Adrenal gland (tissue), 12 donors: ENCODE results near the gene RBPMS2. TPM values are rescaled to one million over a fixed set of nuclear protein-coding genes. Genes with fewer than 3 reads are reported as not detected.

Experiments
- DNase-seq, 7 donors: peaks; one replicate each; pipeline ENCODE4 v3.0.0-alpha.2; 2019 to 2020
- H3K27ac ChIP-seq, 5 donors: fragments of 200-600 bp; sonication (generic) in 4 of 5; 1 replicate in 3 of 5; 2 replicates in 2 of 5; pipeline versions ENCODE4 v1.5.1 to v1.8.0; 2016 to 2020; ENCODE audit warnings: mild to moderate bottlenecking in 1 of 5
- H3K27me3 ChIP-seq: fragments of 200-600 bp; 2 replicates; pipeline ENCODE4 v1.8.0; 2021
- H3K36me3 ChIP-seq, 2 donors: fragments of 200-600 bp; replicated peaks in 1 of 2; 1 replicate in 1 of 2; 2 replicates in 1 of 2; pipeline versions ENCODE4 v1.5.1 to v1.8.0; 2018 to 2022
- H3K4me1 ChIP-seq, 2 donors: fragments of 200-600 bp; replicated peaks in 1 of 2; 1 replicate in 1 of 2; 2 replicates in 1 of 2; pipeline versions ENCODE4 v1.5.1 to v1.8.0; 2018 to 2021
- H3K4me3 ChIP-seq, 4 donors: fragments of 200-600 bp; sonication (generic) in 3 of 4; one replicate each; pipeline ENCODE4 v1.5.1; 2016 to 2018
- H3K9me3 ChIP-seq, 3 donors: fragments of 200-600 bp; sonication (generic) in 1 of 3; replicated peaks in 1 of 3; 1 replicate in 2 of 3; 2 replicates in 1 of 3; pipeline versions ENCODE4 v1.5.1 to v1.8.0; 2016 to 2021
- POLR2A ChIP-seq, 2 donors: fragments of 450-650 bp; IDR thresholded peaks; one replicate each; pipeline ENCODE4 v1.6.1; 2017; ENCODE audit warnings: antibody characterized with exemption in 2 of 2, mild to moderate bottlenecking in 2 of 2, moderate library complexity in 1 of 2
- WGBS, 4 donors: extraction: QIAGEN DNeasy Blood & Tissue Kit in 2 of 4; methylation state at CpG; one replicate each; pipeline versions ENCODE4 v1.1.5 to v1.1.7; 2013 to 2017; 5-methylcytosine and 5-hydroxymethylcytosine counted together
- intact Hi-C, 2 donors: fragments of 100-400 bp; cut with DNase I; formaldehyde crosslinking; loops; one replicate each; pipeline versions ENCODE4 v1.14.1 to v1.15.0; 2022 to 2023
- polyA plus RNA-seq, 3 donors: library from polyadenylated mRNA; stranded (reverse); fragments of 200-250 nt in 2 of 3; fragments of 350-450 nt in 1 of 3; fragmentation: Illumina TruSeq in 1 of 3; extraction: RNeasy Lipid Tissue Mini Kit (QIAGEN cat#74804) in 1 of 3; gene quantifications; one replicate each; pipeline ENCODE4 v1.2.3, GENCODE V29; 2013 to 2014
- total RNA-seq, 9 donors: library from RNA; depleted of rRNA in 4 of 9; stranded (reverse); fragments of >200 nt in 4 of 9; fragments of 120-200 nt in 1 of 9; fragmentation: NEBNext Ultra II Directional in 1 of 9; extraction: Animal tissue kit (Norgen Biotek cat#: 25700) in 1 of 9; gene quantifications; one replicate each; pipeline versions ENCODE4 v1.1.0 to v1.2.4, GENCODE V29; 2013 to 2023
- TF ChIP-seq, protein P1 (sequence below), 6 experiments: fragments of 450-650 bp in 4 of 6; fragments of 200-600 bp in 2 of 6; sonication (generic) in 1 of 6; IDR thresholded peaks; 1 replicate in 5 of 6; 2 replicates in 1 of 6; pipeline versions ENCODE4 v1.5.1 to v1.8.0; 2016 to 2021; ENCODE audit warnings: antibody characterized with exemption in 6 of 6, mild to moderate bottlenecking in 2 of 6, moderate library complexity in 1 of 6
- donor health status: healthy with polysubstance abuse.
- donor health status: Bipolar disorder and iron deficiency.
- donor health status: DM: yes; HTN: yes; CAD: no.
- donor health status: DM: no; HTN: no; CAD: no.
- donor health status: DM: no; HTN: no; CAD: no.
- donor health status: DM: yes; HTN: yes; CAD: no.

The RBPMS2 gene
- total and polyA plus RNA-seq, 12 donors, result 0.39 to 6.3 (median 4.0) TPM; not detected in 1

GRCh38 chr15:64780600-64781156 lies 5.3 kb upstream of the RBPMS2 start:
- Histone ChIP-seq H3K36me3 (no peaks in the 10 kb centered on the region), H3K4me3 (no peak overlapping the region), H3K27ac (no peak overlapping the region), H3K4me1 (no peaks in the 10 kb centered on the region), H3K9me3 (no peaks in the 10 kb centered on the region), H3K27me3 (no peaks in the 10 kb centered on the region)
- WGBS, 4 donors, result 80 to 94% (median 82%) methylated on average over 7 to 8 of the region's 8 CpGs
- TF ChIP-seq, protein P1, sequence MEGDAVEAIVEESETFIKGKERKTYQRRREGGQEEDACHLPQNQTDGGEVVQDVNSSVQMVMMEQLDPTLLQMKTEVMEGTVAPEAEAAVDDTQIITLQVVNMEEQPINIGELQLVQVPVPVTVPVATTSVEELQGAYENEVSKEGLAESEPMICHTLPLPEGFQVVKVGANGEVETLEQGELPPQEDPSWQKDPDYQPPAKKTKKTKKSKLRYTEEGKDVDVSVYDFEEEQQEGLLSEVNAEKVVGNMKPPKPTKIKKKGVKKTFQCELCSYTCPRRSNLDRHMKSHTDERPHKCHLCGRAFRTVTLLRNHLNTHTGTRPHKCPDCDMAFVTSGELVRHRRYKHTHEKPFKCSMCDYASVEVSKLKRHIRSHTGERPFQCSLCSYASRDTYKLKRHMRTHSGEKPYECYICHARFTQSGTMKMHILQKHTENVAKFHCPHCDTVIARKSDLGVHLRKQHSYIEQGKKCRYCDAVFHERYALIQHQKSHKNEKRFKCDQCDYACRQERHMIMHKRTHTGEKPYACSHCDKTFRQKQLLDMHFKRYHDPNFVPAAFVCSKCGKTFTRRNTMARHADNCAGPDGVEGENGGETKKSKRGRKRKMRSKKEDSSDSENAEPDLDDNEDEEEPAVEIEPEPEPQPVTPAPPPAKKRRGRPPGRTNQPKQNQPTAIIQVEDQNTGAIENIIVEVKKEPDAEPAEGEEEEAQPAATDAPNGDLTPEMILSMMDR (IDR thresholded peaks at IDR 0.05), result no peak
- no peak for TF ChIP-seq POLR2A (IDR thresholded peaks at IDR 0.05)
- no peak for DNase-seq
- intact Hi-C loops, result no loop called here

GRCh38 chr15:64779630-64780029 lies 4.2 kb upstream of the RBPMS2 start:
- Histone ChIP-seq H3K27ac (no peak overlapping the region), H3K27me3 (no peaks in the 10 kb centered on the region), H3K4me3 (no peak overlapping the region), H3K9me3 (no peaks in the 10 kb centered on the region), H3K4me1 (no peaks in the 10 kb centered on the region), H3K36me3 (no peaks in the 10 kb centered on the region)
- TF ChIP-seq, protein P1 (IDR thresholded peaks at IDR 0.05), result no peak
- TF ChIP-seq POLR2A (IDR thresholded peaks at IDR 0.05), result no peak
- intact Hi-C loops, result no loop called here
- no peak for DNase-seq
- WGBS, 4 donors, result 67 to 100% (median 97%) methylated on average over 1 of the region's 1 CpG

- 81 to 93% (median 87%) methylated on average over 2 of the region's 2 CpGs for WGBS, 4 donors
- Histone ChIP-seq H3K27ac (no peak overlapping the region), H3K9me3 (no peaks in the 10 kb centered on the region), H3K4me3 (no peak overlapping the region), H3K4me1 (no peaks in the 10 kb centered on the region), H3K36me3 (no peaks in the 10 kb centered on the region), H3K27me3 (no peaks in the 10 kb centered on the region)
- intact Hi-C loops, result no loop called here
- no peak for DNase-seq
- TF ChIP-seq, protein P1 (IDR thresholded peaks at IDR 0.05), result no peak
- TF ChIP-seq POLR2A (IDR thresholded peaks at IDR 0.05), result no peak
Measured at GRCh38 chr15:64779024-64779423, 3.6 kb upstream of the RBPMS2 start.

GRCh38 chr15:64776402-64776786 lies 1.0 kb upstream of the RBPMS2 start:
- no peaks in the 10 kb centered on the region for H3K36me3 ChIP-seq
- TF ChIP-seq POLR2A (IDR thresholded peaks at IDR 0.05), result no peak
- TF ChIP-seq, protein P1 (IDR thresholded peaks at IDR 0.05), result no peak
- 54 to 75% (median 63%) methylated on average over 13 to 25 of the region's 25 CpGs for WGBS, 4 donors
- no peak for DNase-seq
- no peak overlapping the region for H3K27ac ChIP-seq
- intact Hi-C loops, result no loop called here
- peak overlapping the region in 2 of 4 donors; percentile 39 to 90 for H3K4me3 ChIP-seq
- no peaks in the 10 kb centered on the region for H3K9me3 ChIP-seq
- H3K27me3 ChIP-seq, result no peaks in the 10 kb centered on the region
- no peaks in the 10 kb centered on the region for H3K4me1 ChIP-seq
